ENCODE measurements around the gene ZNF558.

- TF ChIP-seq MAX (IDR thresholded peaks at IDR 0.05; ENCODE audit: low read depth): no peak
- no peak for TF ChIP-seq MXI1 (IDR thresholded peaks at IDR 0.05; ENCODE audit: low read depth, low read length)
- no peak for TF ChIP-seq EP300 (IDR thresholded peaks at IDR 0.05; ENCODE audit: borderline replicate concordance in 1 of 2, low read depth in 1 of 2, low read length in 1 of 2)
- no peak for TF ChIP-seq NFIC (IDR thresholded peaks at IDR 0.05; ENCODE audit: borderline replicate concordance)
- no peak for TF ChIP-seq RAD21 (IDR thresholded peaks at IDR 0.05; ENCODE audit: low read length)
- no peak for TF ChIP-seq POLR2AphosphoS5 (IDR thresholded peaks at IDR 0.05; ENCODE audit: low read depth, low read length)
- no peak for TF ChIP-seq CTCF (IDR thresholded peaks at IDR 0.05)
- no peak for TF ChIP-seq SMC3 (IDR thresholded peaks at IDR 0.05; ENCODE audit: low read depth, low read length)
- no peak for TF ChIP-seq REST (IDR thresholded peaks at IDR 0.05; ENCODE audit: low read depth, low read length)
- no peak for TF ChIP-seq RCOR1 (IDR thresholded peaks at IDR 0.05; ENCODE audit: low read length)
Observed at GRCh38 chr19:8794823-8795222, 37.3 kb downstream of the ZNF558 start.
